ENCODE results near the gene IZUMO1. TPM values are rescaled to one million over a fixed set of nuclear protein-coding genes. Genes with fewer than 3 reads are reported as not detected.

The IZUMO1 gene
- total RNA-seq, 2 donors from 2014 or later = 6.4 TPM; not detected in 1

- H3K4me3 ChIP-seq = peak within 1 kb of the TSS; percentile 38 to 40
- no peaks in the 10 kb centered on the region for H3K36me3 ChIP-seq
- peak within 1 kb of the TSS; percentile 61 to 71 for H3K27ac ChIP-seq
- H3K9me3 ChIP-seq = no peaks in the 10 kb centered on the region
- peaks cover 7% of the 10 kb centered on the region for H3K4me1 ChIP-seq (replicated peaks)
- WGBS = 70% methylated on average over 27 of the region's 27 CpGs
- H3K27me3 ChIP-seq (replicated peaks; ENCODE audit: insufficient read depth) = no peaks in the 10 kb centered on the region
- TF ChIP-seq POLR2AphosphoS5 (IDR thresholded peaks at IDR 0.05) (no peak), POLR2A (IDR thresholded peaks at IDR 0.05) (no peak)
- TF ChIP-seq, protein P1, sequence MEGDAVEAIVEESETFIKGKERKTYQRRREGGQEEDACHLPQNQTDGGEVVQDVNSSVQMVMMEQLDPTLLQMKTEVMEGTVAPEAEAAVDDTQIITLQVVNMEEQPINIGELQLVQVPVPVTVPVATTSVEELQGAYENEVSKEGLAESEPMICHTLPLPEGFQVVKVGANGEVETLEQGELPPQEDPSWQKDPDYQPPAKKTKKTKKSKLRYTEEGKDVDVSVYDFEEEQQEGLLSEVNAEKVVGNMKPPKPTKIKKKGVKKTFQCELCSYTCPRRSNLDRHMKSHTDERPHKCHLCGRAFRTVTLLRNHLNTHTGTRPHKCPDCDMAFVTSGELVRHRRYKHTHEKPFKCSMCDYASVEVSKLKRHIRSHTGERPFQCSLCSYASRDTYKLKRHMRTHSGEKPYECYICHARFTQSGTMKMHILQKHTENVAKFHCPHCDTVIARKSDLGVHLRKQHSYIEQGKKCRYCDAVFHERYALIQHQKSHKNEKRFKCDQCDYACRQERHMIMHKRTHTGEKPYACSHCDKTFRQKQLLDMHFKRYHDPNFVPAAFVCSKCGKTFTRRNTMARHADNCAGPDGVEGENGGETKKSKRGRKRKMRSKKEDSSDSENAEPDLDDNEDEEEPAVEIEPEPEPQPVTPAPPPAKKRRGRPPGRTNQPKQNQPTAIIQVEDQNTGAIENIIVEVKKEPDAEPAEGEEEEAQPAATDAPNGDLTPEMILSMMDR (IDR thresholded peaks at IDR 0.05) = no peak
- no peak for DNase-seq (ENCODE audit: low spot score)
- intact Hi-C loops (cut with DNase I) = no loop called here
Measured at GRCh38 chr19:48740164-48740972, 6.3 kb downstream of the IZUMO1 start, which contains the start of gene RASIP1. Gene RASIP1 (minus strand): TSS chr19:48740610. CDS start chr19:48740282, 328 bp downstream.

- intact Hi-C loops (cut with DNase I) = loop anchor here (10.0 kb wide), 1 partner anchor 65 kb away; the partner anchor contains the start of gene NTN5
- DNase-seq (ENCODE audit: low spot score) = no peak
- Histone ChIP-seq H3K4me3 (peak overlapping the region; percentile 38 to 40), H3K9me3 (no peaks in the 10 kb centered on the region), H3K4me1 (replicated peaks) (peaks cover 7% of the 10 kb centered on the region), H3K36me3 (no peaks in the 10 kb centered on the region), H3K27ac (peak overlapping the region; percentile 61 to 71), H3K27me3 (replicated peaks; ENCODE audit: insufficient read depth) (no peaks in the 10 kb centered on the region)
- TF ChIP-seq, protein P1 (IDR thresholded peaks at IDR 0.05) = no peak
- TF ChIP-seq POLR2A (IDR thresholded peaks at IDR 0.05) = no peak
- TF ChIP-seq POLR2AphosphoS5 (IDR thresholded peaks at IDR 0.05) = no peak
- whole genome bisulfite sequencing = 13% methylated on average over 31 of the region's 51 CpGs
Measured at GRCh38 chr19:48739404-48740163, 7.1 kb downstream of the IZUMO1 start.

GRCh38 chr19:48738557-48739403, 7.9 kb downstream of the IZUMO1 start:
- peak; percentile 94 for DNase-seq (ENCODE audit: low spot score)
- WGBS = 2% methylated on average over 46 of the region's 96 CpGs
- TF ChIP-seq, protein P1 (IDR thresholded peaks at IDR 0.05) = peak; percentile 41 to 78 (median 62)
- TF ChIP-seq POLR2AphosphoS5 (IDR thresholded peaks at IDR 0.05) (no peak), POLR2A (IDR thresholded peaks at IDR 0.05) (peak; percentile 26)
- peaks cover 7% of the 10 kb centered on the region for H3K4me1 ChIP-seq (replicated peaks)
- H3K27ac ChIP-seq = peak overlapping the region; percentile 61 to 71
- no peaks in the 10 kb centered on the region for H3K27me3 ChIP-seq (replicated peaks; ENCODE audit: insufficient read depth)
- H3K36me3 ChIP-seq = no peaks in the 10 kb centered on the region
- no peaks in the 10 kb centered on the region for H3K9me3 ChIP-seq
- peak overlapping the region; percentile 38 to 40 for H3K4me3 ChIP-seq
- intact Hi-C loops (cut with DNase I) = loop anchor here (10.0 kb wide), 1 partner anchor 64 kb away; the partner anchor contains the start of gene NTN5

- no peak overlapping the region for H3K4me3 ChIP-seq
- H3K27me3 ChIP-seq (replicated peaks; ENCODE audit: insufficient read depth) = no peaks in the 10 kb centered on the region
- no peak for TF ChIP-seq POLR2AphosphoS5 (IDR thresholded peaks at IDR 0.05)
- TF ChIP-seq POLR2A (IDR thresholded peaks at IDR 0.05) = no peak
- TF ChIP-seq, protein P1 (IDR thresholded peaks at IDR 0.05) = no peak
- peaks cover 7% of the 10 kb centered on the region for H3K4me1 ChIP-seq (replicated peaks)
- no peak for DNase-seq (ENCODE audit: low spot score)
- no peaks in the 10 kb centered on the region for H3K36me3 ChIP-seq
- H3K9me3 ChIP-seq = no peaks in the 10 kb centered on the region
- intact Hi-C loops (cut with DNase I) = loop anchor here (10.0 kb wide), 1 partner anchor 63 kb away; the partner anchor contains the start of gene NTN5
- H3K27ac ChIP-seq = no peak overlapping the region
- 69% methylated on average over 22 of the region's 22 CpGs for WGBS
Measured at GRCh38 chr19:48737360-48737998, 9.2 kb downstream of the IZUMO1 start.
